ENCODE data around the gene CAPN2.

Gene CAPN2

GRCh38 chr1:223820971-223821370 is 108.6 kb downstream of the CAPN2 start:
- no peak overlapping the region for H3K4me3 Mint-ChIP-seq
- no peaks in the 10 kb centered on the region for H3K9me3 Mint-ChIP-seq
- H3K36me3 Mint-ChIP-seq (ENCODE audit: low read depth), result peaks cover 29% of the 10 kb centered on the region
- no peak overlapping the region for H3K27ac Mint-ChIP-seq
- H3K4me1 Mint-ChIP-seq (ENCODE audit: low read depth), result peaks cover 35% of the 10 kb centered on the region
- no peaks in the 10 kb centered on the region for H3K27me3 Mint-ChIP-seq

GRCh38 chr1:223824287-223824686 is 111.9 kb downstream of the CAPN2 start:
- H3K27ac Mint-ChIP-seq, result no peak overlapping the region

GRCh38 chr1:223824712-223825111 is 112.4 kb downstream of the CAPN2 start:
- peaks cover 31% of the 10 kb centered on the region for H3K36me3 Mint-ChIP-seq (ENCODE audit: low read depth)
- no peak overlapping the region for H3K4me3 Mint-ChIP-seq
- no peak overlapping the region for H3K27ac Mint-ChIP-seq
- H3K27me3 Mint-ChIP-seq, result no peaks in the 10 kb centered on the region
- peaks cover 65% of the 10 kb centered on the region for H3K4me1 Mint-ChIP-seq (ENCODE audit: low read depth)
- H3K9me3 Mint-ChIP-seq, result no peaks in the 10 kb centered on the region

More at GRCh38 chr1:223824287-223824686, 111.9 kb downstream of the CAPN2 start:
- Mint-ChIP-seq H3K36me3 (ENCODE audit: low read depth) (peaks cover 30% of the 10 kb centered on the region), H3K27me3 (no peaks in the 10 kb centered on the region), H3K4me3 (no peak overlapping the region), H3K9me3 (no peaks in the 10 kb centered on the region), H3K4me1 (ENCODE audit: low read depth) (peaks cover 61% of the 10 kb centered on the region)
